HepG2 (cell line): ENCODE results near the gene FAM229A. TPM values are rescaled to one million over a fixed set of nuclear protein-coding genes. Genes with fewer than 3 reads are reported as not detected.

ENCODE experiments used
- CHD2 ChIP-seq: IDR thresholded peaks from 2 replicates; pipeline ENCODE4 v1.6.1; 2011; ENCODE audit warnings: low read depth, low read length, improper control_type of control experiment
- HDAC2 ChIP-seq: sonication (generic); formaldehyde crosslinking; IDR thresholded peaks from 2 replicates; pipeline ENCODE4 v1.4.0; 2020; ENCODE audit warnings: missing genetic modification reagents
- HNRNPLL ChIP-seq: fragments of 200-400 bp; formaldehyde crosslinking; IDR thresholded peaks from 2 replicates; pipeline ENCODE4 v1.6.1; 2017; ENCODE audit warnings: mild to moderate bottlenecking, low read depth, low read length; ENCODE audit not compliant: poor library complexity, severe bottlenecking
- KDM3A ChIP-seq: IDR thresholded peaks from 2 replicates; pipeline ENCODE4 v1.6.1; 2018; ENCODE audit warnings: low read depth, missing compliant biosample characterization
- KLF11 ChIP-seq: IDR thresholded peaks from 2 replicates; pipeline ENCODE4 v1.6.1; 2016; ENCODE audit warnings: missing compliant biosample characterization
- LCORL ChIP-seq, 2 experiments: fragments of 450-650 bp in 1 of 2; sonication (generic) in 1 of 2; formaldehyde crosslinking in 1 of 2; IDR thresholded peaks; 2 replicates each; pipeline versions ENCODE4 v1.5.0 to v1.6.1; 2017 to 2020; ENCODE audit warnings: antibody characterized with exemption in 1 of 2, missing genetic modification reagents in 1 of 2
- PHF5A ChIP-seq: IDR thresholded peaks from one replicate; pipeline ENCODE4 v1.6.1; 2018; ENCODE audit warnings: low read depth, missing genetic modification reagents; ENCODE audit not compliant: unreplicated experiment
- RFX5 ChIP-seq: IDR thresholded peaks from 2 replicates; pipeline ENCODE4 v1.6.1; 2011; ENCODE audit warnings: low read depth, low read length, improper control_type of control experiment
- YEATS4 ChIP-seq: sonication (generic); formaldehyde crosslinking; IDR thresholded peaks from 2 replicates; pipeline ENCODE4 v1.4.0; 2020; ENCODE audit warnings: missing genetic modification reagents, borderline replicate concordance
- ZNF20 ChIP-seq: sonication (generic); formaldehyde crosslinking; IDR thresholded peaks from 2 replicates; pipeline ENCODE4 v1.4.0; 2020; ENCODE audit warnings: mild to moderate bottlenecking, moderate library complexity, missing genetic modification reagents
- ZNF274 ChIP-seq: sonication (generic); formaldehyde crosslinking; IDR thresholded peaks from 2 replicates; pipeline ENCODE4 v1.5.1; 2020; ENCODE audit warnings: mild to moderate bottlenecking, missing genetic modification reagents
- ZNF292 ChIP-seq: sonication (generic); formaldehyde crosslinking; IDR thresholded peaks from 2 replicates; pipeline ENCODE4 v1.8.1; 2022; ENCODE audit warnings: mild to moderate bottlenecking, low read depth, missing genetic modification reagents, borderline replicate concordance
- ZNF44 ChIP-seq: sonication (generic); formaldehyde crosslinking; IDR thresholded peaks from 2 replicates; pipeline ENCODE4 v1.5.1; 2020; ENCODE audit warnings: mild to moderate bottlenecking, missing genetic modification reagents
- ZNF441 ChIP-seq: sonication (generic); formaldehyde crosslinking; IDR thresholded peaks from 2 replicates; pipeline ENCODE4 v1.7.0; 2021; ENCODE audit warnings: missing genetic modification reagents, borderline replicate concordance
- ZNF572 ChIP-seq: sonication (generic); formaldehyde crosslinking; IDR thresholded peaks from 2 replicates; pipeline ENCODE4 v1.5.1; 2020; ENCODE audit warnings: mild to moderate bottlenecking, missing genetic modification reagents
- ZNF607 ChIP-seq: sonication (generic); formaldehyde crosslinking; IDR thresholded peaks from 2 replicates; pipeline ENCODE4 v1.5.1; 2020; ENCODE audit warnings: missing genetic modification reagents, mild to moderate bottlenecking, borderline replicate concordance
- ZNF737 ChIP-seq: sonication (generic); formaldehyde crosslinking; IDR thresholded peaks from 2 replicates; pipeline ENCODE4 v1.5.0; 2020; ENCODE audit warnings: missing genetic modification reagents, mild to moderate bottlenecking, borderline replicate concordance
- ZNF766 ChIP-seq: sonication (generic); formaldehyde crosslinking; IDR thresholded peaks from 2 replicates; pipeline ENCODE4 v1.5.0; 2020; ENCODE audit warnings: missing genetic modification reagents, borderline replicate concordance
- ZSCAN12 ChIP-seq: sonication (generic); formaldehyde crosslinking; IDR thresholded peaks from 2 replicates; pipeline ENCODE4 v1.9.0; 2021; ENCODE audit warnings: mild to moderate bottlenecking, missing genetic modification reagents
- ZSCAN21 ChIP-seq: sonication (generic); formaldehyde crosslinking; IDR thresholded peaks from 2 replicates; pipeline ENCODE4 v1.8.0; 2022; ENCODE audit warnings: mild to moderate bottlenecking, missing genetic modification reagents, moderate library complexity, borderline replicate concordance
- polyA plus RNA-seq, 8 experiments: library from polyadenylated mRNA; depleted of rRNA in 3 of 8; stranded (reverse) in 7 of 8; unstranded in 1 of 8; fragments of >200 nt; fragmentation: Illumina TruSeq in 4 of 8; extraction: Trizol in 4 of 8; gene quantifications; 2 replicates each; pipeline versions ENCODE4 v1.2.1 to v1.2.3, GENCODE V29; 2011 to 2016; ENCODE audit warnings: low read depth in 4 of 8, missing spikeins in 1 of 8, mixed read lengths in 1 of 8; ENCODE audit not compliant: insufficient read depth in 1 of 8
- total RNA-seq, 5 experiments: library from RNA; depleted of rRNA; stranded (reverse); fragments of >200 nt; fragmentation: Illumina TruSeq; extraction: Trizol; gene quantifications; 2 replicates each; pipeline ENCODE4 v1.2.3, GENCODE V29; 2016; ENCODE audit warnings: low read depth in 1 of 5
- TF ChIP-seq, protein P1 (sequence below), 2 experiments: sonication (generic) in 1 of 2; formaldehyde crosslinking in 1 of 2; IDR thresholded peaks; 2 replicates each; pipeline versions ENCODE4 v1.6.1 to v1.9.0; 2014 to 2022; ENCODE audit warnings: antibody characterized with exemption in 1 of 2, borderline replicate concordance in 1 of 2, inconsistent platforms in 1 of 2, low read depth in 1 of 2, missing genetic modification reagents in 1 of 2
- TF ChIP-seq, protein P2 (sequence below): sonication (generic); formaldehyde crosslinking; conservative IDR thresholded peaks from 2 replicates; pipeline ENCODE4 v1.4.0; 2020; ENCODE audit warnings: missing genetic modification reagents
- TF ChIP-seq, protein P3 (sequence below): sonication (generic); formaldehyde crosslinking; IDR thresholded peaks from 2 replicates; pipeline ENCODE4 v1.8.1; 2023; ENCODE audit warnings: mild to moderate bottlenecking, missing genetic modification reagents, borderline replicate concordance

FAM229A gene
- total and polyA plus RNA-seq, 2 of the 13 experiments (the other 11 are each of a cell fraction or from before 2014, with no cell fraction given), result 3.2 to 17.6 TPM

DNA sequence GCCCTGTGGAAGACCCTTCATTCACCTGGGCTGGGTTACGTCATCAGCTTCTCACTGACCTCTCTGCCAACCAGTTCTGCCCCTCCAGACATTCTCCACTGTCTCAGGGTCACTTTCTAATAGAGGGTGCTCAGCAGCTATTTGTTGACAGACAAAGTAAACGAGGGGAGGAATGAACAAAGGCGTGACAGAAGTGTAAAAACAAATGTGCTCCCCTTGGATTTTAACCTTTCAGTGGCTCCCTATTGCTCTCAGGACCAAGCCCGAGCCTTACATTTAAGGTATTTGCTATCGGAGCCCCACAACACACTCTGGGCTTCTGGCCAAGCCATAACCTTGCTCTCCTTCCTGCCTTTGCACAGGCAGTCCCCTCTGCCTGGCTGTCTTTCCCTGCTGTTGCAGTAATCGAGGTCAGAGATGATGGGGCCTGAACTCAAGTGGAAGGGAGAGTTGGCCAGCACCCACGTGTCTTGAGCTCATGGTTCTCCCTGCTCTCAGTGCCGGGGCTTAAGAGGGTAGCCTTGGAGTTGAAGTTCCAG lies 16.9 kb downstream of the FAM229A start (continued):
- TF ChIP-seq, protein P1, sequence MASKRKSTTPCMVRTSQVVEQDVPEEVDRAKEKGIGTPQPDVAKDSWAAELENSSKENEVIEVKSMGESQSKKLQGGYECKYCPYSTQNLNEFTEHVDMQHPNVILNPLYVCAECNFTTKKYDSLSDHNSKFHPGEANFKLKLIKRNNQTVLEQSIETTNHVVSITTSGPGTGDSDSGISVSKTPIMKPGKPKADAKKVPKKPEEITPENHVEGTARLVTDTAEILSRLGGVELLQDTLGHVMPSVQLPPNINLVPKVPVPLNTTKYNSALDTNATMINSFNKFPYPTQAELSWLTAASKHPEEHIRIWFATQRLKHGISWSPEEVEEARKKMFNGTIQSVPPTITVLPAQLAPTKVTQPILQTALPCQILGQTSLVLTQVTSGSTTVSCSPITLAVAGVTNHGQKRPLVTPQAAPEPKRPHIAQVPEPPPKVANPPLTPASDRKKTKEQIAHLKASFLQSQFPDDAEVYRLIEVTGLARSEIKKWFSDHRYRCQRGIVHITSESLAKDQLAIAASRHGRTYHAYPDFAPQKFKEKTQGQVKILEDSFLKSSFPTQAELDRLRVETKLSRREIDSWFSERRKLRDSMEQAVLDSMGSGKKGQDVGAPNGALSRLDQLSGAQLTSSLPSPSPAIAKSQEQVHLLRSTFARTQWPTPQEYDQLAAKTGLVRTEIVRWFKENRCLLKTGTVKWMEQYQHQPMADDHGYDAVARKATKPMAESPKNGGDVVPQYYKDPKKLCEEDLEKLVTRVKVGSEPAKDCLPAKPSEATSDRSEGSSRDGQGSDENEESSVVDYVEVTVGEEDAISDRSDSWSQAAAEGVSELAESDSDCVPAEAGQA (IDR thresholded peaks at IDR 0.05; ENCODE audit: low read depth), result no peak
- TF ChIP-seq, protein P1 (CRISPR knock-in tag; IDR thresholded peaks at IDR 0.05; ENCODE audit: borderline replicate concordance), result no peak
- TF ChIP-seq CHD2 (no peak), YEATS4 (peak; percentile 45; the same call in 1 of the 2 replicates), ZNF572 (CRISPR knock-in tag) (no peak), KLF11 (CRISPR knock-in tag) (no peak), ZNF44 (CRISPR knock-in tag) (no peak), ZNF292 (CRISPR knock-in tag) (peak; percentile 67; the same call in 1 of the 2 replicates), ZNF441 (CRISPR knock-in tag) (no peak), ZSCAN21 (CRISPR knock-in tag) (0 out of 2 replicates have a peak, but pooled peaks have one; percentile 49), HNRNPLL (no peak), RFX5 (no peak), ZNF766 (CRISPR knock-in tag) (0 out of 2 replicates have a peak, but pooled peaks have one; percentile 26), KDM3A (no peak), ZNF737 (no peak), ZSCAN12 (CRISPR knock-in tag) (no peak), LCORL (IDR thresholded peaks at IDR 0.05) (no peak), LCORL (CRISPR knock-in tag; IDR thresholded peaks at IDR 0.05) (peak; percentile 43; the same call in 1 of the 2 replicates), ZNF607 (peak; percentile 42; the same call in 1 of the 2 replicates), ZNF20 (CRISPR knock-in tag) (no peak), PHF5A (CRISPR knock-in tag) (no peak), HDAC2 (CRISPR knock-in tag) (peak; percentile 54; the same call in 1 of the 2 replicates), ZNF274 (CRISPR knock-in tag) (no peak)
- TF ChIP-seq, protein P2, sequence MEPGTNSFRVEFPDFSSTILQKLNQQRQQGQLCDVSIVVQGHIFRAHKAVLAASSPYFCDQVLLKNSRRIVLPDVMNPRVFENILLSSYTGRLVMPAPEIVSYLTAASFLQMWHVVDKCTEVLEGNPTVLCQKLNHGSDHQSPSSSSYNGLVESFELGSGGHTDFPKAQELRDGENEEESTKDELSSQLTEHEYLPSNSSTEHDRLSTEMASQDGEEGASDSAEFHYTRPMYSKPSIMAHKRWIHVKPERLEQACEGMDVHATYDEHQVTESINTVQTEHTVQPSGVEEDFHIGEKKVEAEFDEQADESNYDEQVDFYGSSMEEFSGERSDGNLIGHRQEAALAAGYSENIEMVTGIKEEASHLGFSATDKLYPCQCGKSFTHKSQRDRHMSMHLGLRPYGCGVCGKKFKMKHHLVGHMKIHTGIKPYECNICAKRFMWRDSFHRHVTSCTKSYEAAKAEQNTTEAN (CRISPR knock-in tag), result peak; percentile 87
- TF ChIP-seq, protein P3, sequence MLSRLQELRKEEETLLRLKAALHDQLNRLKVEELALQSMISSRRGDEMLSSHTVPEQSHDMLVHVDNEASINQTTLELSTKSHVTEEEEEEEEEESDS (CRISPR knock-in tag), result no peak
